Hematopoietic multipotent progenitor cell treated with erythropoietin and hydrocortisone succinate and interleukin-3 and kit ligand, for 4 days (in vitro differentiated cells): ENCODE data around the gene NLRP11.

ENCODE experiments used
- DNase-seq: peaks from one replicate; pipeline ENCODE4 v3.0.0-alpha.2; 2015

Gene NLRP11

GRCh38 chr19:55831846-55832245 is at the start of gene NLRP11:
Gene NLRP11 (minus strand): TSS chr19:55831999. CDS start chr19:55818174, 13,825 bp downstream.
- DNase-seq = no peak

- DNase-seq = no peak
Measured at GRCh38 chr19:55877211-55877610, 45.4 kb upstream of the NLRP11 start.

- DNase-seq = no peak
Measured at GRCh38 chr19:55870736-55871135, 38.9 kb upstream of the NLRP11 start.

GRCh38 chr19:55867101-55867500 is 35.3 kb upstream of the NLRP11 start:
- no peak for DNase-seq

DNA sequence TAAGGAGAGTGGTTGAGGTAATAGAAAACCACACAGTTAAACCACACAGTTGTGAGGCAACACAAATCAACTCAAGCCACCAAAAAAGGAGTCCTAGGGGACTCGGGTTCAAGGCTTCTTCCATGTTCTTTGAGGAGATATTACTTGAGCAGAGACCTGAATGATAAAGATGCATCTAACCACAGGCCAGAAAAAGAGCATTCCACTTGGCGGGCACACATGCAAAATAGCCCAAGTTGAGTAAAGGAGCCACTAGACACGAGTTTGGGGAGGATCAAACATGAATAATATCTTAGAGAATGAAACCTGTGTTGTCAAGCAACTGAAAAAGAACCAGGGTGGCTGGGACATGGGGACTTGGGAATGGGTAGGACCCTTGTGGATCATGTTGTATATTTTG is 34.7 kb upstream of the NLRP11 start:
- no peak for DNase-seq

DNA sequence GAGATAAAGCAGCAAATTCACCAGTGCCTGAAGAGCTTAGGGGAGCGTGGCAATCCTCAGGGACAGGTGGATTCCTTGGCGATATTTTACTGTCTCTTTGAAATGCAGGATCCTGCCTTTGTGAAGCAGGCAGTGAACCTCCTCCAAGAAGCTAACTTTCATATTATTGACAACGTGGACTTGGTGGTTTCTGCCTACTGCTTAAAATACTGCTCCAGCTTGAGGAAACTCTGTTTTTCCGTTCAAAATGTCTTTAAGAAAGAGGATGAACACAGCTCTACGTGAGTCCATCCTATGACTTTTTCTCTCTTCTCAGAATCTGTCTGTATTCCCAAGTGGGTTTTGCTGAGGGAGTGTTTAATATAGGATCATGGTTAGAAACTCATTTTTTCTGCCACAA is 27.2 kb upstream of the NLRP11 start:
- DNase-seq = no peak

GRCh38 chr19:55858401-55858800 is 26.6 kb upstream of the NLRP11 start:
- no peak for DNase-seq

DNA sequence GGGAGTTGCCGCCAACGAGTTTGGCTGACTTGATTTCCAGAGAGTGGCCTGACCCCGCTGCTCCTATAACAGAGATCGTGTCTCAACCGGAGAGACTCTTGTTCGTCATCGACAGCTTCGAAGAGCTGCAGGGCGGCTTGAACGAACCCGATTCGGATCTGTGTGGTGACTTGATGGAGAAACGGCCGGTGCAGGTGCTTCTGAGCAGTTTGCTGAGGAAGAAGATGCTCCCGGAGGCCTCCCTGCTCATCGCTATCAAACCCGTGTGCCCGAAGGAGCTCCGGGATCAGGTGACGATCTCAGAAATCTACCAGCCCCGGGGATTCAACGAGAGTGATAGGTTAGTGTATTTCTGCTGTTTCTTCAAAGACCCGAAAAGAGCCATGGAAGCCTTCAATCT is 26.2 kb upstream of the NLRP11 start:
- no peak for DNase-seq

DNA sequence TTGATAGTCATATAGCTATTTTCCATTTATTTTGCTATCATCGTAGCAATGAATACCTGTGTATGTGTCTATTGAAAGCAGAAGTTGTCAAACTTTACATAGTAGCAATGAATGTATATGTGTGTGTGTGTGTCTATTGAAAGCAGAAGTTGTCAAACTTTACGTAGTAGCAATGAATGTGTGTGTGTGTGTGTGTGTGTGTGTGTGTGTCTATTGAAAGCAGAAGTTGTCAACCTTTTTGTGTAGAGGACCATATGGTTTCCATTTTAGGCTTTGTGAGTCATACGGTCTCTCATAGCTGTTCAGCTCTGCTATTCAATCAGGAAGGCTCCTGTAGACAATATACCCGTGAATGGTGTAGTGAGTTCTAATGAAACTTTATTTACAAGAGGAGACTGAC is 25.4 kb upstream of the NLRP11 start:
- DNase-seq = no peak

DNA sequence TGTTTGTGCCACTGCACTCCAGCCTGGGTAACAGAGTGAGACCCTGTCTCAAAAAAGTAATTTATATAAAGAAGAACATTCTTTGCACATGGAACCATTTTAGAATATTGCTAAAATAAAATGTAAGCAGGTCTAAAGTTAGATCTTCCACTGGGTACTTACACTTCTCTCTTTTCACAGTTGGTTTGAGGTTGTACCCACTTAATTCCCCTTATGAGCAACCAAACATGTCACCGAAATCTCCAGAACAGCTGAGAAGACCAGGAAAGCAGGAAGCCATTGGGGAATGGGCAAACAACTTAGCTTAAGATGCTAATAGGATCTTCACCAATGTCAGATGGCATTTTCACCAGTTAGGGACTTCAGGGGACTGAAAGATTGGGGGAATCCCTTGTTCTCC is 23.4 kb upstream of the NLRP11 start:
- DNase-seq = no peak

DNA sequence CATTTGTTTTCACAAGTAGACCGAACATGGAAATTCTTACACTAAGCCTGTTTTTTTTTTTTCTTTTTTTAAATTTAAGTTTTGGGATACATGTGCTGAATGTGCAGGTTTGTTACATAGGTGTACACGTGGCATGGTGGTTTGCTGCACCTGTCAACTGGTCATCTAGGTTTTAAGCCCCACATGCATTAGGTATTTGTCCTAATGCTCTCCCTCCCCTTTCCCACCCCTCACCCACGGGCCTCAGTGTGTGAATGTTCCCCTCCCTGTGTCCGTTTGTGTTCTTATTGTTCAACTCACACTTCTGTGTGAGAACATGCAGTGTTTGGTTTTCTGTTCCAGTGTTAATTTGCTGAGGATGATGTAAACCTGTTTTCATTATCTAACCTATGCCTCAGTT is 7.1 kb upstream of the NLRP11 start:
- DNase-seq = no peak

DNA sequence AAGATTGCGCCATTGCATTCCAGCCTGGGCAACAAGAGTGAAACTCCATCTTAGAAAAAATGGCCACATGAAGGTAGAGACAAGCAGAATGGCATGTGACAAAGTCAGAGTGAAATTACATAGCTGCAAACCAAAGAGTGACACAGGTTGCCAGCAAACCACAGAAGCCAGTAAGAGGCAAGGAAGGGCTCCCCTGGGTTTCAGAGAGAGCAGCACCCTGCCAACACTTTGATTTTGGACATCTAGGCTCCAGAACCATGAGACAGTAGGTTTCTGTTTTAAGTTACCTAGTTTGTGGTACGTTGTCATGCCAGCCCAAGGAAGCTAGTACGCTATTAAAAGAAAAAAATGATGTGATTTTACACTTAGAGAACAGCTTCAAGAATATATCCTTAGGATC is 6.5 kb upstream of the NLRP11 start:
- no peak for DNase-seq

- DNase-seq = no peak
Measured at GRCh38 chr19:55836340-55836739, 4.5 kb upstream of the NLRP11 start, which contains the start of gene NLRP4. Gene NLRP4 (plus strand): TSS chr19:55836540. CDS start chr19:55852081, 15,541 bp downstream.

DNA sequence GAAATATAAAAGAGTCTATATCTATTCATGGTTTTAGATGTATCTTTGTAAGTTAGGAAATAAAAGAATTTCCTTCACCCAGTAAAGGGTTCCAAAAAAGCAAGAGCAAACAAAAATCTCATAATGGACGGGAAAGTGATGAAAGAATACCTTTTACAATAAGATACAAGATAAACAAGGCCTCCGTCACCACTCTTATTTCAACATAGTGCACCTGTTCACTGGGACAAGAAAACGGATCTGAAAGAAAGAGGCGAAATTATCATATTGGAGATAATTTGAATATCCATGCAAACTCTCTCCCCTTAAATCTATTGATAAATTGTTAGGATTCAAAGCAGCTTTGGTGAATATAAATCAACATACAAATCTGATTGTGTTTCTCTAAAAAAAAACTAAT is 877 bp upstream of the NLRP11 start:
- no peak for DNase-seq

- no peak for DNase-seq
Measured at GRCh38 chr19:55830656-55831055, 1.1 kb downstream of the NLRP11 start.

DNA sequence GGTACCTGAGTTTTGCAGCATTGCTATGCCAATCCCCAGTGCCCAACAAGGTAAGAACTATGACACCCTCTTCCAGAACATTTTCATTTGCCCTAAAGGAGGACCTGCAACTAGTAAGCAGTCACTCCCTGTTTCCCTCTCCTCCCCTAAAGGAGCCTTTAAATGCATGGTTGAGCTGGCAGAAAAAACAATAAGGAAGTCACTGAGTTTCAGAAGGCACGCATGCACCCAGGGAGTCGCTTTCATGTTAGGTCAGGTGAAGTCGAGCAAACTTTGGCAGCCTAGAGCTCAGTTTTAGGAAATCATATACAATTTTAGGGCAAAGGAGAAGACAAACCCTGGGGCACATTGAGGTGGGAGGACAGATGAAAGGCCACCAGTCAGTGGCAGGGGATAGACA is 11.8 kb downstream of the NLRP11 start:
- DNase-seq = no peak

DNA sequence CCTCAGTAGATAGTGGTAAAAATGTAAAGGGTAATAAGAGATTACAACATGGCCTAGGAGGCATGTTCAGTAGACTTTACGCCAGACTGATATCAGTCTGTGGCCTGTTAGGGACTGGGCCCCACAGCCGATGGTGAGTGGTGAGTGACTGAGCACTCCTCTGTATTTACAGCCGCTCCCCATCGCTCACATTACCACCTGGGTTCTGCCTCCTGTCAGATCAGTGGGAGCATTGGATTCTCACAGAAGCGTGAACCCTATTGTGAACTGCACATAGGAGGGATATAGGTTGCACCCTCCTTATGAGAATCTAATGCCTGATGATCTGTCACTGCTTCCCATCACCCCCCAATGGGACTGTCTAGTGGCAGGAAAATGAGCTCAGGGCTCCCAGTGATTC is 17.9 kb downstream of the NLRP11 start:
- DNase-seq = no peak

GRCh38 chr19:55812449-55812848 is 19.4 kb downstream of the NLRP11 start:
- DNase-seq = no peak

DNA sequence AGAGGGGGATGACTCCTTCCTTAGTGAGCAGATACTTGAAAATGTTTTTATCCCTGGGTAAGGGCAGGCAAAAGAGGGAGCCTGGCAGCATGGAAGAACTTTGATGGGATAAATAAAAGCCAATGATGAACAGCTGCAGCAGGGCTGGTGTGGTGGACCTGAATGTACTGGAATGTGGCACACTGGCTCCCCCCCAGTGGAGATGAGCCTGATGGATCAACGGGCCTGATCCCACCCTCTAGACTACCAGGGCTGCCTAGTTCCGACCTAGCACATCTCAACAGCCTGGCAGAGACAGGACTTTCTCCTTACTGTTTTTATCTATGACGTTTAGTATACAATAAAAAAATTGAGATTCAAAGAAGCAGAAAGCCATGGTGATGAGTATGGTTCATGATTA is 20.5 kb downstream of the NLRP11 start:
- DNase-seq = no peak

DNA sequence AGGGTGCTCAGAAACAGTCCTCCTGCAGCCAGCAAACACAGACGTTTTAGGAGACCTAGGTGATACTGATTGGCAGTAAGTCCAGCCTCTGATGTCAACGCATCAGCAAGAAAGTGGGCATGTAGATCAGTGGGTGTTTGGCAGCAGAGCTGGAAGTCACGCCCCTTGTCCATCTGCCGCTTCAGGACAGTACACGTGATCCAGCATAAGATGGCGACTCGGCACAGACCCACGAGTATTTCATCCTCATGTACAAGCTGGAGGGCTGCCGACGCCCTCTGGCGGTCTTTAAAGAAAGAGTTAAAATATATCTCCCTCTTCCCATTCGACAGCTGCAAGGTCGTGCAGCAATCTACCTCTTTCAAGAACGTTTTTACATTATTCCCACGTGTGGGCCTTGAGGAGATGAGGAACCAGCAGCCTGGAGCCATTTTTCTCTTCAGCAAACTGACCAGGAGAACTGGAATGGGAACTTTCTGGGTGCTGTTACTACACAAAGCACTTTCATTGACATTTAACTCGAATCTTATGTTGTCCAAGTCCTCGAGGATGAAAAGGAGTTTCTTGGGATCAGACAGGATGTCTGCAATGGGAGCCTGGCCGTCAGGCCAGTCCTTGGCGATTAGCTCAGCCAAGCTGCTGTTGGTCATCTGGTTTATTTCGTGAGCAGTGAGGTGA is 22.3 kb downstream of the NLRP11 start:
- peak; percentile 87 for DNase-seq

DNA sequence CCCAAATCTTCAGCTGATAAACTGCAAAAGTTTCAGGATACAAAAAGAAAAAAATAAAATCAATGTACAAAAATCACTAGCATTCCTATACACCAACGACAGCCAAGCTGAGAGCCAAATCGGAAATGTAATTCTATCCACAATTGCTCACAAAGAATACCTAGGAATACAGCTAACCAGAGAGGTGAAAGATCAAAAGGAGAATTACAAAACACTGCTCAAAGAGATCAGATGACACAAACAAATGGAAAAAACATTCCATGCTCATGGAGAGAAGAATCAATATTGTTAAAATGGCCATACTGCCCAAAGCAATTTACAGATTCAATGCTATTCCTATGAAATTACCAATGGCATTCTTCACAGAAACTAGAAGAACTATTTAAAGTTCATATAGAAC is 29.5 kb downstream of the NLRP11 start:
- no peak for DNase-seq

DNA sequence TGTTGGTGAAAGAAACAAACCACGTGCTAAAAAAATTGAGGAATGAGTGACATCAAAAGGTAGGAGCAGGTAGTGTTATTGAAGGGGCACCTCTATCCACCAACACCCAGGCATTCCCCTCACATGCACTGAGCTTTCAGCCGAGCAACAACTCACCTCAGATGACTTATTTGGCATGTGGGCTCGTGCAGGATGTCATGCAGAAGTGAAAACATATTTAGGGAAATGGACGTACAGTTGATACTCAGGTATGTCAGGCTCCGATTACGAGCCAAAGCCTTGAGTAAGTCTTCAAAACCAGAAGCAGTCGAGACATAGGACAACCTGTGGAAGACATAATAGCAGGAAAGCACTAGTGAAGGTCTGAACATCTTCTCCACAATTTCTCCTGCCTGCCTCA is 30.4 kb downstream of the NLRP11 start:
- no peak for DNase-seq

DNA sequence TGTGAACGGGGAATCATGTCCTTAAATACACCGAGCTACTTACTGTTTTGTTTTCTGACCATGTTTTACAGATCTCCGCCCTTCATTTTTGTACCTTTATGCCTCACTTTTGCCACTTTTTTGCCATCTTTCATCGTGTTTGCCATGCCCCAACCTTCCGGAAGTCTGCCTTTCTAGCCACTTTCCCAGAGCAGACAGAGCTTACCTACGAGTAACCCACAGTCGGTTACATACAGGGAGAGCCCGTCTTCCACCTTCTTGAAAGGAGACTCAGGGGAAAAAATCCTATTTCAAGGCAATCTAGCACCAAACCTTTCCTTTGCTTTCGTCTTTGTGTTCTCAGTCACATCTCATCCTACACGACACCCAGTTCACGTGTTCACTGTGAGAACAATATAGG is 36.8 kb downstream of the NLRP11 start:
- no peak for DNase-seq

- DNase-seq = no peak
Measured at GRCh38 chr19:55781112-55781511, 50.7 kb downstream of the NLRP11 start.

DNA sequence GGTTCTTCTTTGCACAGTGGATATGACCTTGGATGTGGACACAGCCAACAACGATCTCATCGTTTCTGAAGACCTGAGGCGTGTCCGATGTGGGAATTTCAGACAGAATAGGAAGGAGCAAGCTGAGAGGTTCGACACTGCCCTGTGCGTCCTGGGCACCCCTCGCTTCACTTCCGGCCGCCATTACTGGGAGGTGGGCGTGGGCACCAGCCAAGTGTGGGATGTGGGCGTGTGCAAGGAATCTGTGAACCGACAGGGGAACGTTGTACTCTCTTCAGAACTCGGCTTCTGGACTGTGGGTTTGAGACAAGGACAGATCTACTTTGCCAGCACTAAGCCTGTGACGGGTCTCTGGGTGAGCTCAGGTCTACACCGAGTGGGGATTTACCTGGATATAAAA is 53.5 kb downstream of the NLRP11 start:
- no peak for DNase-seq

- DNase-seq = peak; percentile 12
Measured at GRCh38 chr19:55777528-55777927, 54.3 kb downstream of the NLRP11 start.
